Measurements from ENCODE around the gene NUP98.

The NUP98 gene

GRCh38 chr11:3840004-3840869, 42.9 kb upstream of the NUP98 start:
- no peaks in the 10 kb centered on the region for H3K9me3 ChIP-seq (ENCODE audit: insufficient read depth, low read length)

DNA sequence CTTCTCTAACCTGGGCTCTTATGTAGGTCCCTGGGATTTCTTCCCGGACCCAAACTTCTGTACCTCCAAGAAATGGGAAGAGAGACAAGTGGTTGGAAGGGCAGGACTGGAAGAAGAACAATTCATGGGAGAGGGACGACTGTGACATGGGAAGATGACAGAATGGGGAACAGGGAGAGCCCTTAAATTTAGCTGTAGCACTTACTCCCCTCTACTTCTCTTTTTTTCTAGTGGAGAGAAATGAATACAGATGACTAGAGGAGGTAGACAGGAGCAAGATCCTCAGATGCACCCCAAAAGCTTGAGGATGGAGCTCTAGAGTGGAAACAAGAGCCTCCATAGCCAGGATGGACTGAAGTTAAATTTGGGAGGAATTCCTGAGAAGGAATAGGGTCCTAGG, 41.1 kb upstream of the NUP98 start:
- H3K27me3 ChIP-seq (ENCODE audit: insufficient read depth, insufficient read length) = no peaks in the 10 kb centered on the region
- TF ChIP-seq SUZ12 (IDR thresholded peaks at IDR 0.05; ENCODE audit: extremely low read depth, insufficient read depth, insufficient read length) = no peak
- no peak for TF ChIP-seq YY1 (IDR thresholded peaks at IDR 0.05; ENCODE audit: insufficient read depth, insufficient read length)
- no peak for TF ChIP-seq ZNF274 (IDR thresholded peaks at IDR 0.05; ENCODE audit: low read depth, low read length)
- no peak overlapping the region for H3K4me3 ChIP-seq (ENCODE audit: insufficient read length, low read depth)
- DNase-seq (ENCODE audit: low read depth, low spot score) = no peak
- H3K9ac ChIP-seq (ENCODE audit: insufficient read length, low read depth) = peak overlapping the region; percentile 38
- peaks cover 13% of the 10 kb centered on the region for H3K4me1 ChIP-seq (ENCODE audit: insufficient read depth, insufficient read length)
- H3K36me3 ChIP-seq (ENCODE audit: insufficient read depth, insufficient read length, low read length) = peaks cover 48% of the 10 kb centered on the region
- H3K9me3 ChIP-seq (ENCODE audit: insufficient read depth, low read length) = no peaks in the 10 kb centered on the region

More at GRCh38 chr11:3840004-3840869, 42.9 kb upstream of the NUP98 start:
- Histone ChIP-seq H3K4me1 (ENCODE audit: insufficient read depth, insufficient read length) (peaks cover 11% of the 10 kb centered on the region), H3K9ac (ENCODE audit: insufficient read length, low read depth) (peak overlapping the region; percentile 87), H3K4me3 (ENCODE audit: insufficient read length, low read depth) (peak overlapping the region; percentile 80), H3K27me3 (ENCODE audit: insufficient read depth, insufficient read length) (no peaks in the 10 kb centered on the region), H3K36me3 (ENCODE audit: insufficient read depth, insufficient read length, low read length) (peaks cover 32% of the 10 kb centered on the region)
- TF ChIP-seq YY1 (IDR thresholded peaks at IDR 0.05; ENCODE audit: insufficient read depth, insufficient read length) = no peak
- no peak for TF ChIP-seq SUZ12 (IDR thresholded peaks at IDR 0.05; ENCODE audit: extremely low read depth, insufficient read depth, insufficient read length)
- no peak for TF ChIP-seq ZNF274 (IDR thresholded peaks at IDR 0.05; ENCODE audit: low read depth, low read length)
- DNase-seq (ENCODE audit: low read depth, low spot score) = no peak

DNA sequence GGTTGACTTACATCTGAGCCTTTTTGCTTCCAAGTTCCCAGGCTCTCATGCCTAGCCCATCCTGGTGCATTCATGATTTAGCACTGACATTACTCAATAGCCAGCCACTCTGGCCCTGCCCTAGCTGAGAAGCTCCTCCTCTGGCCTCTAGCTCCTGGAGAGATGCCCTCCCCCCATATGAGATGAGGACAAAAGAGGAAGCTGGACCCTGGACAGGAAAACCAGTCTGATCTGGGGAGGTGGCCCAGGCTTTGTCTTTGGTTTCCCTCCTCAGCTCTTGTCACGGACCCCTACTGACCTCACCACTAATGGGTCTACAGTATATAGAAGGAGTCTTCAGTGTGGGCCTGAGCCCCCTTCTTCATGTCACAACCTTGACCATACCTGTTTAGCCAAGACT, 40.4 kb upstream of the NUP98 start:
- TF ChIP-seq ZNF274 (IDR thresholded peaks at IDR 0.05; ENCODE audit: low read depth, low read length) = no peak
- no peak for TF ChIP-seq YY1 (IDR thresholded peaks at IDR 0.05; ENCODE audit: insufficient read depth, insufficient read length)
- TF ChIP-seq SUZ12 (IDR thresholded peaks at IDR 0.05; ENCODE audit: extremely low read depth, insufficient read depth, insufficient read length) = no peak
- H3K36me3 ChIP-seq (ENCODE audit: insufficient read depth, insufficient read length, low read length) = peaks cover 55% of the 10 kb centered on the region
- H3K9ac ChIP-seq (ENCODE audit: insufficient read length, low read depth) = no peak overlapping the region
- no peak overlapping the region for H3K4me3 ChIP-seq (ENCODE audit: insufficient read length, low read depth)
- H3K9me3 ChIP-seq (ENCODE audit: insufficient read depth, low read length) = no peaks in the 10 kb centered on the region
- no peaks in the 10 kb centered on the region for H3K27me3 ChIP-seq (ENCODE audit: insufficient read depth, insufficient read length)
- H3K4me1 ChIP-seq (ENCODE audit: insufficient read depth, insufficient read length) = peaks cover 13% of the 10 kb centered on the region
- no peak for DNase-seq (ENCODE audit: low read depth, low spot score)

DNA sequence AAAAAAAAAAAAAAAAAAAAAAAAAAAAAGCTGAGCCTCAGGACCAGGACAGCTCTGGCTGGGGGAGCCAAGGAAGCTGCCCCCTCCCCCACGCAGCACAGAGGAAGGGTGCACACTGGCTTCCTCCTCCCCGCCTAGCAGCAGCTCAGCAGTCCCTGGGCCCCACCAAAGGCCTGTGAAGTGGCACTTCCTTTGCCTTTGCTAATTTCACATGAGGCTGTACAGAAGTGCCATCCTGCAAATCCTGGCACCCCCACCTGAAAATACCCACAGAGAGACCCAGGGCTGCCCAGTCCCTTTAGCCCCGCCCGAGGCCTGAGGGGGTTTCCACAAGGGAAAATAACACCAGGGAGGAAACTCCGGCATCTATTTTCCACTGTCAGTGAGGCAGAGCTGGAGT, 39.5 kb upstream of the NUP98 start:
- H3K4me1 ChIP-seq (ENCODE audit: insufficient read depth, insufficient read length) = peaks cover 13% of the 10 kb centered on the region
- H3K9me3 ChIP-seq (ENCODE audit: insufficient read depth, low read length) = no peaks in the 10 kb centered on the region
- DNase-seq (ENCODE audit: low read depth, low spot score) = no peak
- no peak overlapping the region for H3K9ac ChIP-seq (ENCODE audit: insufficient read length, low read depth)
- no peaks in the 10 kb centered on the region for H3K27me3 ChIP-seq (ENCODE audit: insufficient read depth, insufficient read length)
- peaks cover 63% of the 10 kb centered on the region for H3K36me3 ChIP-seq (ENCODE audit: insufficient read depth, insufficient read length, low read length)
- no peak for TF ChIP-seq SUZ12 (IDR thresholded peaks at IDR 0.05; ENCODE audit: extremely low read depth, insufficient read depth, insufficient read length)
- no peak overlapping the region for H3K4me3 ChIP-seq (ENCODE audit: insufficient read length, low read depth)

GRCh38 chr11:3835751-3836150, 38.4 kb upstream of the NUP98 start:
- Histone ChIP-seq H3K4me3 (ENCODE audit: insufficient read length, low read depth) (no peak overlapping the region), H3K4me1 (ENCODE audit: insufficient read depth, insufficient read length) (peaks cover 13% of the 10 kb centered on the region), H3K36me3 (ENCODE audit: insufficient read depth, insufficient read length, low read length) (peaks cover 73% of the 10 kb centered on the region), H3K9me3 (ENCODE audit: insufficient read depth, low read length) (no peaks in the 10 kb centered on the region), H3K9ac (ENCODE audit: insufficient read length, low read depth) (no peak overlapping the region), H3K27me3 (ENCODE audit: insufficient read depth, insufficient read length) (no peaks in the 10 kb centered on the region)
- no peak for DNase-seq (ENCODE audit: low read depth, low spot score)
- TF ChIP-seq SUZ12 (IDR thresholded peaks at IDR 0.05; ENCODE audit: extremely low read depth, insufficient read depth, insufficient read length) (no peak), ZNF274 (IDR thresholded peaks at IDR 0.05; ENCODE audit: low read depth, low read length) (no peak), YY1 (IDR thresholded peaks at IDR 0.05; ENCODE audit: insufficient read depth, insufficient read length) (no peak)

- DNase-seq (ENCODE audit: low read depth, low spot score) = no peak
- no peak for TF ChIP-seq ZNF274 (IDR thresholded peaks at IDR 0.05; ENCODE audit: low read depth, low read length)
- no peaks in the 10 kb centered on the region for H3K27me3 ChIP-seq (ENCODE audit: insufficient read depth, insufficient read length)
- no peak overlapping the region for H3K9ac ChIP-seq (ENCODE audit: insufficient read length, low read depth)
- peaks cover 82% of the 10 kb centered on the region for H3K36me3 ChIP-seq (ENCODE audit: insufficient read depth, insufficient read length, low read length)
- peaks cover 13% of the 10 kb centered on the region for H3K4me1 ChIP-seq (ENCODE audit: insufficient read depth, insufficient read length)
- H3K4me3 ChIP-seq (ENCODE audit: insufficient read length, low read depth) = no peak overlapping the region
- H3K9me3 ChIP-seq (ENCODE audit: insufficient read depth, low read length) = no peaks in the 10 kb centered on the region
Measured at GRCh38 chr11:3834664-3835461, 37.5 kb upstream of the NUP98 start.

DNA sequence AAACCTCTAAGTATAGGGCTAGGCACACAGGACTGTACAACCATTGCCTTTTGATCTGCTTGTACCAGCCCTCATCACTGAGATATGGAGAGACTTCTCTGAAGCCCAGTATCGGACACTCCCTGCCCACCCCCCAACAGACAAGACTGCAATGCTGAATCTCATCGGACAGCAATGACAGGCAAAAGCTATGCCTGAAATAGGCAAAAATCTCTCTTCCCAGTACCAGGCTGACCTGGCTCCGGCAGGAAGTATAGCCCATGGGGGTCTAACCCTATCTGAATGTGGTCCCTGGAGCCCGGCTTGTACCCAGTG, 37.0 kb upstream of the NUP98 start:
- H3K9me3 ChIP-seq (ENCODE audit: insufficient read depth, low read length) = no peaks in the 10 kb centered on the region
- H3K4me3 ChIP-seq (ENCODE audit: insufficient read length, low read depth) = no peak overlapping the region
- peaks cover 12% of the 10 kb centered on the region for H3K4me1 ChIP-seq (ENCODE audit: insufficient read depth, insufficient read length)
- DNase-seq (ENCODE audit: low read depth, low spot score) = no peak
- no peak overlapping the region for H3K9ac ChIP-seq (ENCODE audit: insufficient read length, low read depth)
- no peak for TF ChIP-seq YY1 (IDR thresholded peaks at IDR 0.05; ENCODE audit: insufficient read depth, insufficient read length)
- TF ChIP-seq SUZ12 (IDR thresholded peaks at IDR 0.05; ENCODE audit: extremely low read depth, insufficient read depth, insufficient read length) = no peak
- TF ChIP-seq ZNF274 (IDR thresholded peaks at IDR 0.05; ENCODE audit: low read depth, low read length) = no peak
- H3K27me3 ChIP-seq (ENCODE audit: insufficient read depth, insufficient read length) = no peaks in the 10 kb centered on the region
- peaks cover 87% of the 10 kb centered on the region for H3K36me3 ChIP-seq (ENCODE audit: insufficient read depth, insufficient read length, low read length)
